ENCODE data around the gene CLN6. TPM values are rescaled to one million over a fixed set of nuclear protein-coding genes. Genes with fewer than 3 reads are reported as not detected.
A peak's percentile ranks its signal among the peaks of the same experiment; 100 is the strongest.

The CLN6 gene
- total RNA-seq, 6 experiments from 2014 or later, result 10.7 to 24.3 (median 15.2) TPM

DNA sequence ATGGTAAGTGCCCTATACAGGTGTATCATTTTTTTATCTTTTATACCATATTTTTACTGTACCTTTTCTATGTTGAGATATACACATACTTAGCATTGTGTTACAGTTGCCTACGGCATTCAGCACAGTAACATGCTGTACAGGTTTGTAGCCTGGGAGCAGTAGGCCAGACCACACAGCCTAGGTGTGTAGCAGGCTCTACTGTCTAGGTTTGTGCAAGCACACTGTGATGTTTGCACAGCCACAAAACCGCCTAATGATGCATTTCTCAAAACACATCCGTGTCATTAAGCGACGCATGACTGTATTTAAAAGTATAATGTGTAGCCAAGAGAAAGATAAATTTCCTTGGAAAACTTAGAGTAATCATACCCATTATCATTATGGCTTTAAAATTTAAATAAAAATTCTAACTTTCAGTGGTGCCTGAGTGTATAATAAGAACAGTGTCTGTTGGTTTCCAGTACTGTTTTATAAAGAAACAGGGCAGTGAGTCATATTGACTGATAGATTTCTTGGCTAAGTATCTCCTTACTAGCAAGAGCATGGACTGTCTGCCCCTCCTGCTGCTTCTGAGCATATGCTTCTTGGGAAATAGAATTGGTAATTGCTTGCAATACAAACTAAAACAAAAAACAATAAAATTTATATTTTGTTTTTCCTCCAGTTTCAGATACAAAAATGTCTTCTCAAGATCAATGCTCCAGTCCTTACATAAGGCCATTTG is 42.7 kb downstream of the CLN6 start:
- Histone ChIP-seq H3K36me3 (peaks cover 0 to 13% (median 5%) of the 10 kb centered on the region in 4 donors), H3K27me3 (no peaks in the 10 kb centered on the region), H3K27ac (peak overlapping the region; percentile 12 to 57 (median 38)), H3K4me3 (no peak overlapping the region), H3K4me1 (peaks cover 0 to 23% (median 10%) of the 10 kb centered on the region in 4 donors), H3K9me3 (no peaks in the 10 kb centered on the region)
- intact Hi-C loops (cut with DNase I), result no loop called here
- WGBS (ENCODE audit: insufficient coverage, low coverage, low lambda C conversion rate, missing lambda C conversion rate), result 31% methylated on average over 5 of the region's 5 CpGs
- DNase-seq (no peak), ATAC-seq (peak; percentile 40 to 53 (median 48))
- no peak for TF ChIP-seq POLR2A (IDR thresholded peaks at IDR 0.05)
- TF ChIP-seq, protein P1, sequence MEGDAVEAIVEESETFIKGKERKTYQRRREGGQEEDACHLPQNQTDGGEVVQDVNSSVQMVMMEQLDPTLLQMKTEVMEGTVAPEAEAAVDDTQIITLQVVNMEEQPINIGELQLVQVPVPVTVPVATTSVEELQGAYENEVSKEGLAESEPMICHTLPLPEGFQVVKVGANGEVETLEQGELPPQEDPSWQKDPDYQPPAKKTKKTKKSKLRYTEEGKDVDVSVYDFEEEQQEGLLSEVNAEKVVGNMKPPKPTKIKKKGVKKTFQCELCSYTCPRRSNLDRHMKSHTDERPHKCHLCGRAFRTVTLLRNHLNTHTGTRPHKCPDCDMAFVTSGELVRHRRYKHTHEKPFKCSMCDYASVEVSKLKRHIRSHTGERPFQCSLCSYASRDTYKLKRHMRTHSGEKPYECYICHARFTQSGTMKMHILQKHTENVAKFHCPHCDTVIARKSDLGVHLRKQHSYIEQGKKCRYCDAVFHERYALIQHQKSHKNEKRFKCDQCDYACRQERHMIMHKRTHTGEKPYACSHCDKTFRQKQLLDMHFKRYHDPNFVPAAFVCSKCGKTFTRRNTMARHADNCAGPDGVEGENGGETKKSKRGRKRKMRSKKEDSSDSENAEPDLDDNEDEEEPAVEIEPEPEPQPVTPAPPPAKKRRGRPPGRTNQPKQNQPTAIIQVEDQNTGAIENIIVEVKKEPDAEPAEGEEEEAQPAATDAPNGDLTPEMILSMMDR (IDR thresholded peaks at IDR 0.05), result no peak

DNA sequence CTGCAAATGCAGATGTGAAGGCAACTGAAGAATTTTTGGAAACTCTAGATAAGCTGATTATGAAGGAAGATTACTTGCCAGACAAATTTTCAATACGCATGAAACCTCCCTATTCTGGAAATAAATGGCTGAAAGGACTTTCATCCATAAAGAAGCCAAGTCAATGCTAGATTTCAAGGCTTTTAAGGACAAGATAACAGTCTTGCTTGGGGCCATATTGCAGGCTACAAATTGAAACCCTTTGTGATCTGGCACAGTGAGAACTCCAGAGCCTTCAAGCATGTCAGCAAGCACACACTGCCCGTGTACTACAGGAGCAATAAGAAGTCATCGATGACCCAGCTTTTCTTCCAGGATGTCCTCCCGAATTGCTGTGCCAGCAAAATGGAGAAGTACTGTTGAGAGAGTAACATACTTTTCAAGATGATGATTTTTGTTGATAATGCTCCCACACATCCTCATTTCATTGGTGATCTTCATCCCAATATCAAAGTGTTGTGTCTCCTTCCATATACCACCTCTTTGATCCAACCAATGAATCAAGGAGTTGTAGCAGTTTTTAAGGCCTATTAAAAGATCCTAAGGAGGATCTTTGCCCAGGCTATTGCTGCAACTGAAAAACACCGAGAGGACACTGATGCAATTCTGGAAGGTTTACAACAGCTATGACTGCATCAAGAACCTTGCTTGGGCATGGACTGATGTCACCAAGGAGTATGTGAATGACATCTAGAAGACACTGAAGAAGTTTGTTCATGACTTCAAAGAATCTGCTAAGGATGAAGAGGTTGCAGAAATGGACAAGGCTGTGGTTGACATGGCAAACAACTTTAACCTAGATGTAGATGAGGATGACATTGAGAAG is 44.7 kb downstream of the CLN6 start:
- no peaks in the 10 kb centered on the region for H3K27me3 ChIP-seq
- intact Hi-C loops (cut with DNase I), result no loop called here
- H3K4me1 ChIP-seq, result peaks cover 0 to 23% (median 10%) of the 10 kb centered on the region in 4 donors
- H3K27ac ChIP-seq, result no peak overlapping the region
- ATAC-seq (no peak), DNase-seq (no peak)
- TF ChIP-seq, protein P1 (IDR thresholded peaks at IDR 0.05), result no peak
- no peak for TF ChIP-seq POLR2A (IDR thresholded peaks at IDR 0.05)
- 75% methylated on average over 4 of the region's 5 CpGs for WGBS (ENCODE audit: insufficient coverage, low coverage, low lambda C conversion rate, missing lambda C conversion rate)
- H3K4me3 ChIP-seq, result no peak overlapping the region
- no peaks in the 10 kb centered on the region for H3K9me3 ChIP-seq
- peaks cover 0 to 24% (median 6%) of the 10 kb centered on the region in 4 donors for H3K36me3 ChIP-seq

DNA sequence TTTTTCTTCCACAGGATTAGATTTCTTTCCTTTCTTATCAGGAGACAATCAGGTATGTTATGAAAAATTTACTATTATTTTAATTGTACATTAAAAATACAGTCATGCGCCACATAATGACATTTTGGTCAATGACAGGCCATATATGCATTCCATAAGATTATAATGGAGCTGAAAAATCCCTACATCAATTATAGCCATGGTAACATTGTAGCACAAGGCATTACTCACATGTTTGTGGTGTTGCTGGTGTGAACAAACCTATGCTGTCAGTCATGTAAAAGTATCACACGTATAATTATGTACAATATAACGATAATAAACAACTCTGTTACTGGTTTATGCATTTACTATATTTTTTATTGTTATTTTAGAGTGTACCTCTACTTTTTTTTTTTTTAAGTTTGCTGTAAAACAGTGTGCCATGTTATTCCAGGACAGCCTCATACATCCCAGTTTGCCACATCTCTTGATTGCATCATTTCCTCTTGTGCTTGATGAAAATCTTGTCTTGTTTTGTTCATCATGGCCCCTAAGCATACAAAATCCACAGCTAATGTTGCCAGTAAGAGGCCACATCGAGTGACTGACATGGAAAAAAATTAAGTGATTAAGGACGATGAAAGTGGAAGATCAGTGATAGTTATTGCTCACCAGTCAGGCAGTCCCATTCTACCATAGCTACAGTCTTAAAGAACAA is 45.8 kb downstream of the CLN6 start:
- no peak for TF ChIP-seq POLR2A (IDR thresholded peaks at IDR 0.05)
- TF ChIP-seq, protein P1 (IDR thresholded peaks at IDR 0.05), result no peak
- no peak overlapping the region for H3K4me3 ChIP-seq
- H3K4me1 ChIP-seq, result peaks cover 0 to 22% (median 9%) of the 10 kb centered on the region in 4 donors
- DNase-seq (no peak), ATAC-seq (no peak)
- no peaks in the 10 kb centered on the region for H3K27me3 ChIP-seq
- H3K36me3 ChIP-seq, result peaks cover 0 to 24% (median 4%) of the 10 kb centered on the region in 4 donors
- WGBS (ENCODE audit: insufficient coverage, low coverage, low lambda C conversion rate, missing lambda C conversion rate), result 91% methylated on average over 5 of the region's 5 CpGs
- intact Hi-C loops (cut with DNase I), result no loop called here
- H3K27ac ChIP-seq, result no peak overlapping the region
- H3K9me3 ChIP-seq, result no peaks in the 10 kb centered on the region

DNA sequence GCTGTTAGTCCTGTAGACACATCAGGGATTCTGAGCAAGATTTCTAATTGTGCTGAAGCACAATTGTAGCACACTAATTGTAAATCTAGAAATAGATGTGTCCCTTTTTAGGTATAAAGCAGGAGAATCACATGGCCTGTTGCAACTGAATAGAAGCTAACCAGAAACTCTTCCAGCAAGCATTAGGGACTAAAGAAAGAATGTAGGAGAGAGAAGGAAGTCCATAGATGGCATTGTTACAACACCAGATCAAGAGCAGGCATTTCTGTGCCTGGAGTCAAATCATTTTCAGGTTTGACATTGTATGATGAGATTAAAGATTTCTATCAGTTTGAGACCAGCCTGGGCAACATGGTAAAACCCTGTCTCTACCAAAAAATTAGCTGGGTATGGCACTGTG is 51.8 kb downstream of the CLN6 start:
- DNase-seq, result no peak
- no peak overlapping the region for H3K4me3 ChIP-seq
- no peak for ATAC-seq
- H3K27me3 ChIP-seq, result no peaks in the 10 kb centered on the region
- H3K9me3 ChIP-seq, result no peaks in the 10 kb centered on the region
- intact Hi-C loops (cut with DNase I), result no loop called here
- H3K36me3 ChIP-seq, result peaks cover 0 to 48% (median 6%) of the 10 kb centered on the region in 4 donors
- TF ChIP-seq POLR2A (IDR thresholded peaks at IDR 0.05), result no peak
- TF ChIP-seq, protein P1 (IDR thresholded peaks at IDR 0.05), result no peak
- H3K27ac ChIP-seq, result no peak overlapping the region
- no peaks in the 10 kb centered on the region for H3K4me1 ChIP-seq

Data from right lobe of liver (tissue), 6 donors.